ENCODE measurements around the gene RPL23. TPM values are rescaled to one million over a fixed set of nuclear protein-coding genes. Genes with fewer than 3 reads are reported as not detected.
A peak's percentile ranks its signal among the peaks of the same experiment; 100 is the strongest.

RPL23 gene
- total RNA-seq, 2 experiments from 2014 or later, result 1,289 to 1,766 TPM

GRCh38 chr17:38848939-38849605 is 4.4 kb downstream of the RPL23 start:
- Histone ChIP-seq H3K9me2 (ENCODE audit: insufficient read depth, low read length) (no peaks in the 10 kb centered on the region), H3K79me2 (ENCODE audit: insufficient read depth, low read depth, low read length) (peaks cover 48% of the 10 kb centered on the region), H2AFZ (ENCODE audit: low read length) (no peak overlapping the region), H4K20me1 (ENCODE audit: insufficient read depth, low read length) (peaks cover 32% of the 10 kb centered on the region), H3K4me3 (ENCODE audit: low read depth, low read length, poor library complexity, severe bottlenecking) (no peak overlapping the region), H3K4me2 (ENCODE audit: low read length) (0 out of 2 replicates have a peak overlapping the region, but pooled peaks have one; percentile 1), H3K27ac (ENCODE audit: low read depth, low read length, poor library complexity, severe bottlenecking) (no peak overlapping the region), H3K9me3 (ENCODE audit: low read length) (no peaks in the 10 kb centered on the region), H3K36me3 (ENCODE audit: insufficient read depth, low read length) (peaks cover 73% of the 10 kb centered on the region), H3K4me1 (ENCODE audit: insufficient read depth, low read length, poor library complexity, severe bottlenecking) (peaks cover 27% of the 10 kb centered on the region)
- no TSS peak for BruUV-seq (replicated peaks)
- CTCF ChIA-PET (ENCODE audit: unreplicated experiment), result no interaction called here
- TF ChIP-seq CTCF (conservative IDR thresholded peaks at IDR 0.05; ENCODE audit: low read length) (no peak), EZH2phosphoT487 (IDR thresholded peaks at IDR 0.05; ENCODE audit: borderline replicate concordance, low read depth, low read length) (no peak)
- POLR2A ChIA-PET, result interaction anchor here (0.6 to 1.2 kb wide), 3 partner anchors 11 to 200 kb away, joined by 3 to 4 read pairs (median 4); no protein-coding TSS in a partner anchor
- intact Hi-C loops (cut with micrococcal nuclease; ENCODE audit: unreplicated experiment), result no loop called here
- no peak for DNase-seq (ENCODE audit: low spot score)

DNA sequence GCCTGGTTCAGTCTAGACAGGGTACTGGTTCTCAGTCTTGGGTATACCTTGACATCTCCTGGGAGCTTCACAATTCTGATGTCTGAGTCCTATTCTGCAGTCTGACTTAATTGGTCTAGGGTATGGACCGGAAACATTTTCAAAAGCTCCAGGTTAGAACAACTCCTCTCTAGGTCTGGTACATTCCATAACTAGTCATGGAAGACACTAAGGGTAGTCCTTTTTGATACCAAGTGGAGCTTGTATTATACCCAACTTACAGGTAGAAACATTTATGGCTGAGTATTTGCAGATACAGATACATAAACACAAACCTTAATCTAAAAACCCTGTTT is 5.0 kb downstream of the RPL23 start:
- DNase-seq (ENCODE audit: low spot score), result no peak
- Histone ChIP-seq H3K4me2 (ENCODE audit: low read length) (no peak overlapping the region), H4K20me1 (ENCODE audit: insufficient read depth, low read length) (peaks cover 32% of the 10 kb centered on the region), H3K9me2 (ENCODE audit: insufficient read depth, low read length) (no peaks in the 10 kb centered on the region), H3K9me3 (ENCODE audit: low read length) (no peaks in the 10 kb centered on the region), H3K4me1 (ENCODE audit: insufficient read depth, low read length, poor library complexity, severe bottlenecking) (peaks cover 29% of the 10 kb centered on the region), H2AFZ (ENCODE audit: low read length) (no peak overlapping the region), H3K4me3 (ENCODE audit: low read depth, low read length, poor library complexity, severe bottlenecking) (no peak overlapping the region), H3K79me2 (ENCODE audit: insufficient read depth, low read depth, low read length) (peaks cover 47% of the 10 kb centered on the region), H3K27ac (ENCODE audit: low read depth, low read length, poor library complexity, severe bottlenecking) (no peak overlapping the region), H3K36me3 (ENCODE audit: insufficient read depth, low read length) (peaks cover 73% of the 10 kb centered on the region)
- ChIA-PET POLR2A (interaction anchor here (0.7 to 1.2 kb wide), 3 partner anchors 11 to 200 kb away, joined by 3 to 4 read pairs (median 3); no protein-coding TSS in a partner anchor), CTCF (ENCODE audit: unreplicated experiment) (no interaction called here)
- intact Hi-C loops (cut with micrococcal nuclease; ENCODE audit: unreplicated experiment), result no loop called here
- no TSS peak for BruUV-seq (replicated peaks)
- no peak for TF ChIP-seq EZH2phosphoT487 (IDR thresholded peaks at IDR 0.05; ENCODE audit: borderline replicate concordance, low read depth, low read length)
- TF ChIP-seq CTCF (conservative IDR thresholded peaks at IDR 0.05; ENCODE audit: low read length), result no peak

DNA sequence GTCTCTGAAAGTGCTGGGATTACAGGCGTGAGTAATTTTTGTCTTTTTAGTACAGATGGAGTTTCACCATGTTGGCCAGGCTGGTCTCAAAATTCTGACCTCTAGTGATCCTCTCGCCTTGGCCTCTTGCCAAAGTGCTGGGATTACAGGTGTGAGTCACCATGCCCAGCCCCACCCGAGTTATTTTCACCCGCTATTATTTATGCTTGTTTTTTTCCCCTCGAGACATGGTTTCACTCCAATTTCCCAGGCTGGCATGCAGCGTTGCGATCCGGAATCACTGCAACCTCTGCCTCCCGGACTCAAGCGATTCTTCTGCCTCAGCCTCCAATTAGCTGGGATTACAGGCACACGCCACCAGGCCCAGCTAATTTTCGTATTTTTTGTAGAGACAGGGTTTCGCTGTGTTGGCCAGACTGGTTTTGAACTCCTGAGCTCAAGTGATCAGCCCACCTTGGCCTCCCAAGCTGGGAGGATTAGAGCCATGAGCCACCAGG is 9.2 kb downstream of the RPL23 start:
- BruUV-seq (replicated peaks), result no TSS peak
- Histone ChIP-seq H4K20me1 (ENCODE audit: insufficient read depth, low read length) (peaks cover 4% of the 10 kb centered on the region; the same call in 1 of the 2 replicates), H3K4me1 (ENCODE audit: insufficient read depth, low read length, poor library complexity, severe bottlenecking) (peaks cover 7% of the 10 kb centered on the region), H3K9me2 (ENCODE audit: insufficient read depth, low read length) (no peaks in the 10 kb centered on the region), H3K79me2 (ENCODE audit: insufficient read depth, low read depth, low read length) (peaks cover 6% of the 10 kb centered on the region; the same call in 1 of the 2 replicates), H3K27ac (ENCODE audit: low read depth, low read length, poor library complexity, severe bottlenecking) (peak overlapping the region; percentile 20), H3K4me3 (ENCODE audit: low read depth, low read length, poor library complexity, severe bottlenecking) (no peak overlapping the region), H3K4me2 (ENCODE audit: low read length) (no peak overlapping the region), H3K36me3 (ENCODE audit: insufficient read depth, low read length) (peaks cover 31% of the 10 kb centered on the region), H3K9me3 (ENCODE audit: low read length) (no peaks in the 10 kb centered on the region), H2AFZ (ENCODE audit: low read length) (no peak overlapping the region)
- ChIA-PET POLR2A (interaction anchor here (0.6 to 1.0 kb wide), 5 partner anchors 29 to 328 kb away, joined by 3 to 5 read pairs (median 4); no protein-coding TSS in a partner anchor), CTCF (ENCODE audit: unreplicated experiment) (no interaction called here)
- peak; percentile 37 for DNase-seq (ENCODE audit: low spot score)
- intact Hi-C loops (cut with micrococcal nuclease; ENCODE audit: unreplicated experiment), result no loop called here
- TF ChIP-seq CTCF (conservative IDR thresholded peaks at IDR 0.05; ENCODE audit: low read length), result no peak
- no peak for TF ChIP-seq EZH2phosphoT487 (IDR thresholded peaks at IDR 0.05; ENCODE audit: borderline replicate concordance, low read depth, low read length)
